Stimulated activated CD4-positive, alpha-beta T cell treated with anti-CD3 and anti-CD28 coated beads, TNF-alpha, amount 100 ng/mL, for 4 hours (primary cell): ENCODE measurements around the gene ITSN1.

Experiments used
- DNase-seq, 3 experiments: peaks; one replicate each; pipeline ENCODE4 v3.0.0-alpha.2; 2020; ENCODE audit warnings: low read depth in 3 of 3

The ITSN1 gene

GRCh38 chr21:33731447-33731846, 89.1 kb downstream of the ITSN1 start:
- no peak for DNase-seq

GRCh38 chr21:33732038-33732437, 89.7 kb downstream of the ITSN1 start:
- DNase-seq: no peak

- DNase-seq: no peak
These were observed 91.3 kb downstream of the ITSN1 start for GRCh38 chr21:33733601-33734000.

GRCh38 chr21:33734291-33734690, 92.0 kb downstream of the ITSN1 start:
- no peak for DNase-seq

- DNase-seq: no peak
These were observed 92.5 kb downstream of the ITSN1 start for GRCh38 chr21:33734818-33735217.

GRCh38 chr21:33736569-33736968, 94.3 kb downstream of the ITSN1 start:
- no peak for DNase-seq

GRCh38 chr21:33739701-33740100, 97.4 kb downstream of the ITSN1 start:
- DNase-seq: no peak

- no peak for DNase-seq
These were observed 105.1 kb downstream of the ITSN1 start for GRCh38 chr21:33747420-33747819.

- DNase-seq: no peak
These were observed 106.6 kb downstream of the ITSN1 start for GRCh38 chr21:33748903-33749302.

- DNase-seq: no peak
These were observed 107.7 kb downstream of the ITSN1 start for GRCh38 chr21:33750017-33750416.

- no peak for DNase-seq
These were observed 108.8 kb downstream of the ITSN1 start for GRCh38 chr21:33751120-33751519.

- DNase-seq: no peak
These were observed 109.2 kb downstream of the ITSN1 start for GRCh38 chr21:33751533-33751932.

GRCh38 chr21:33752260-33752659, 110.0 kb downstream of the ITSN1 start:
- no peak for DNase-seq

- DNase-seq: no peak
These were observed 111.6 kb downstream of the ITSN1 start for GRCh38 chr21:33753886-33754285.

GRCh38 chr21:33754481-33754880, 112.2 kb downstream of the ITSN1 start:
- no peak for DNase-seq

- DNase-seq: no peak
These were observed 113.1 kb downstream of the ITSN1 start for GRCh38 chr21:33755354-33755753.

- no peak for DNase-seq
These were observed 118.5 kb downstream of the ITSN1 start for GRCh38 chr21:33760641-33761440.

GRCh38 chr21:33761441-33762036, 119.2 kb downstream of the ITSN1 start:
- no peak for DNase-seq

- no peak for DNase-seq
These were observed 120.7 kb downstream of the ITSN1 start for GRCh38 chr21:33762803-33763581.

GRCh38 chr21:33763582-33763899, 121.2 kb downstream of the ITSN1 start:
- DNase-seq: no peak

GRCh38 chr21:33767236-33767635, 124.9 kb downstream of the ITSN1 start:
- no peak for DNase-seq

- DNase-seq: no peak
These were observed 125.7 kb downstream of the ITSN1 start for GRCh38 chr21:33767960-33768359.

- DNase-seq: no peak
These were observed 126.8 kb downstream of the ITSN1 start for GRCh38 chr21:33769057-33769456.
